PC-3 (cell line): ENCODE results near the gene NSDHL. TPM values are rescaled to one million over a fixed set of nuclear protein-coding genes. Genes with fewer than 3 reads are reported as not detected.

Experiments
- ATAC-seq: fragments of 200-7000 bp; cut with Tn5 transposase; 2 replicates; pipeline ENCODE4 v1.9.1; 2020; ENCODE audit warnings: mild to moderate bottlenecking, moderate library complexity
- BruUV-seq: library from RNA; stranded (reverse); fragments of 400-500 nt; replicated peaks from 2 replicates; lab custom pipeline; 2021; lab: Mats Ljungman, UMichigan
- CTCF ChIA-PET: fragments of 300-600 bp; sonication (Branson Sonifier 250); formaldehyde crosslinking; loops from one replicate; lab custom pipeline; 2022; ENCODE audit warnings: antibody characterized with exemption; lab: Charles Lee
- POLR2A ChIA-PET: fragments of 300-600 bp; sonication (Branson Sonifier 250); formaldehyde crosslinking; loops from one replicate; lab custom pipeline; 2022; ENCODE audit warnings: antibody characterized with exemption; ENCODE audit not compliant: unreplicated experiment; lab: Charles Lee
- DNase-seq: peaks from one replicate; pipeline ENCODE4 v3.0.0-alpha.2; 2015
- H2AFZ ChIP-seq: fragments of 300-600 bp; sonication (generic); 2 replicates; pipeline ENCODE4 v1.6.0; 2016; ENCODE audit warnings: antibody characterized with exemption, low read length
- H3F3A ChIP-seq: fragments of 300-600 bp; sonication (generic); one replicate; pipeline ENCODE4 v1.6.0; 2017; ENCODE audit warnings: antibody characterized with exemption, low read length, control low read depth, mild to moderate bottlenecking; ENCODE audit not compliant: unreplicated experiment
- H3K27ac ChIP-seq: fragments of 300-600 bp; sonication (generic); 2 replicates; pipeline ENCODE4 v1.5.1; 2016; ENCODE audit warnings: mild to moderate bottlenecking, low read length
- H3K27me3 ChIP-seq: fragments of 300-600 bp; sonication (generic); 2 replicates; pipeline ENCODE4 v1.6.1; 2016; ENCODE audit warnings: low read length, mixed read lengths
- H3K36me3 ChIP-seq: fragments of 300-600 bp; sonication (generic); 2 replicates; pipeline ENCODE4 v1.6.1; 2016; ENCODE audit warnings: low read depth, mixed run types, low read length, mixed read lengths
- H3K4me1 ChIP-seq: fragments of 300-600 bp; sonication (generic); 2 replicates; pipeline ENCODE4 v1.5.1; 2016; ENCODE audit warnings: low read length; ENCODE audit not compliant: insufficient read depth
- H3K4me2 ChIP-seq: fragments of 300-600 bp; sonication (generic); 2 replicates; pipeline ENCODE4 v1.6.0; 2016; ENCODE audit warnings: low read length
- H3K4me3 ChIP-seq: fragments of 300-600 bp; sonication (generic); 2 replicates; pipeline ENCODE4 v1.5.1; 2016; ENCODE audit warnings: mild to moderate bottlenecking, low read length, mixed read lengths
- H3K79me2 ChIP-seq: fragments of 300-600 bp; sonication (generic); 2 replicates; pipeline ENCODE4 v1.6.1; 2017; ENCODE audit warnings: low read length, mixed read lengths
- H3K9ac ChIP-seq: fragments of 300-600 bp; sonication (generic); 2 replicates; pipeline ENCODE4 v1.6.0; 2016; ENCODE audit warnings: mild to moderate bottlenecking, low read length
- H3K9me2 ChIP-seq: fragments of 300-600 bp; sonication (generic); replicated peaks from 2 replicates; pipeline ENCODE4 v1.6.1; 2016; ENCODE audit warnings: mixed run types, low read length, mixed read lengths
- H3K9me3 ChIP-seq: fragments of 300-600 bp; sonication (generic); 2 replicates; pipeline ENCODE4 v1.6.1; 2016; ENCODE audit warnings: low read length, mixed read lengths
- H4K20me1 ChIP-seq: fragments of 300-600 bp; sonication (generic); 2 replicates; pipeline ENCODE4 v1.6.1; 2016; ENCODE audit warnings: low read length, mixed read lengths
- CTCF ChIP-seq: fragments of 300-600 bp; sonication (generic); conservative IDR thresholded peaks from 2 replicates; pipeline ENCODE4 v1.5.1; 2017; ENCODE audit warnings: antibody characterized with exemption, low read depth, mild to moderate bottlenecking, low read length
- EZH2 ChIP-seq: fragments of 300-600 bp; sonication (generic); IDR thresholded peaks from one replicate; pipeline ENCODE4 v1.6.1; 2017; ENCODE audit warnings: antibody characterized with exemption, mild to moderate bottlenecking, low read length; ENCODE audit not compliant: unreplicated experiment
- EZH2phosphoT487 ChIP-seq: fragments of 300-600 bp; sonication (generic); IDR thresholded peaks from 2 replicates; pipeline ENCODE4 v1.6.1; 2018; ENCODE audit warnings: mild to moderate bottlenecking, antibody characterized with exemption, low read length, borderline replicate concordance
- intact Hi-C: fragments of 100-400 bp; cut with micrococcal nuclease; formaldehyde crosslinking; loops from 2 replicates; pipeline ENCODE4 v1.9.0; 2023
- total RNA-seq: library from RNA; depleted of rRNA; stranded (reverse); fragments of >200 nt; gene quantifications from 2 replicates; pipeline ENCODE4 v1.2.3, GENCODE V29; 2014

The NSDHL gene
- total RNA-seq, 1 experiment from 2014 or later = 33.7 TPM

DNA sequence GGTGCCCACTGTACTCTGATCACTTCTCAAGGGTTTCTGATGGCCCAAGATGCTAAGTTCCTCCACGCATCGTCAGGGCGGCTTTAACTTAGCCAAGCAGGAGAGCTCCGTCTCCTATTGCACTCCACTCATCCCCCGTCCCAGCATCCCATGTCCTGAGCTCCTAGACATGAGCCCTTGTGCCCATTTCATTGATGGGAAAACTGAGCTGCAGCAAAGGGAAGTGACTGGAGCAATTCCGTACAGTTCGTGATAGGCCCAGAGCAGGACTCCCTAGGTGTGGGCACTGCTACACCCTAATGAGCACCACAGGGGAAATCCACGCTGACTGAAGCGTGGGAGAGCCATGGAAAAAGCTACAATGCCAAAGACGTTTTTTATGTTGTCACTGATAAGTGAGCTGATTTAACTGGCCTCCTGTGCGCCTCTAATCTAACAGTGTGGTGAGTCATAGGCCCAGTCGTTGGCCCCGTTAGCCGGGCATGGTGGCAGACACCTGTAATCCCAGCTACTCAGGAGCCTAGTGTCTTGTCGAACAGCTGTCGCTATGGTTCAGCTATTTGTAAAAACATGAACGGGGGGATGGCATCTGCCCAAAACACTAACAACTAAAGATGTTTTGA, 14.9 kb downstream of the NSDHL start:
- POLR2A ChIA-PET = no interaction called here

GRCh38 chrX:152847281-152847680, 16.4 kb downstream of the NSDHL start:
- ChIA-PET CTCF (no interaction called here), POLR2A (no interaction called here)
- no peaks in the 10 kb centered on the region for H3F3A ChIP-seq
- no peaks in the 10 kb centered on the region for H4K20me1 ChIP-seq
- H3K9me2 ChIP-seq = no peaks in the 10 kb centered on the region
- no TSS peak for BruUV-seq
- TF ChIP-seq CTCF = no peak
- TF ChIP-seq EZH2 = no peak
- TF ChIP-seq EZH2phosphoT487 = no peak
- no peak for DNase-seq
- no peak overlapping the region for H3K27ac ChIP-seq
- no peaks in the 10 kb centered on the region for H3K27me3 ChIP-seq
- ATAC-seq = no peak
- no peak overlapping the region for H2AFZ ChIP-seq
- H3K79me2 ChIP-seq = peaks cover 35% of the 10 kb centered on the region
- H3K9me3 ChIP-seq = no peaks in the 10 kb centered on the region
- no peak overlapping the region for H3K4me3 ChIP-seq
- H3K4me1 ChIP-seq = 0 out of 2 replicates have a peak, but pooled peaks cover 7% of the 10 kb centered on the region
- no peak overlapping the region for H3K9ac ChIP-seq
- no peak overlapping the region for H3K4me2 ChIP-seq
- intact Hi-C loops = no loop called here
- peaks cover 8% of the 10 kb centered on the region for H3K36me3 ChIP-seq

More for the DNA sequence above, 14.9 kb downstream of the NSDHL start:
- Histone ChIP-seq H3K36me3 (peaks cover 8% of the 10 kb centered on the region), H3K9ac (no peak overlapping the region), H3K9me3 (no peaks in the 10 kb centered on the region), H3K4me3 (no peak overlapping the region), H3K27ac (no peak overlapping the region), H3F3A (no peaks in the 10 kb centered on the region), H3K4me2 (no peak overlapping the region), H3K4me1 (0 out of 2 replicates have a peak, but pooled peaks cover 7% of the 10 kb centered on the region), H3K79me2 (peaks cover 50% of the 10 kb centered on the region), H2AFZ (no peak overlapping the region), H4K20me1 (no peaks in the 10 kb centered on the region), H3K27me3 (no peaks in the 10 kb centered on the region), H3K9me2 (no peaks in the 10 kb centered on the region)
- no peak for ATAC-seq
- CTCF ChIA-PET = no interaction called here
- TF ChIP-seq EZH2 (no peak), EZH2phosphoT487 (no peak), CTCF (no peak)
- DNase-seq = no peak
- BruUV-seq = no TSS peak
- intact Hi-C loops = no loop called here

GRCh38 chrX:152850465-152850864, 19.6 kb downstream of the NSDHL start:
- intact Hi-C loops = no loop called here
- Histone ChIP-seq H3K9me2 (no peaks in the 10 kb centered on the region), H3K4me1 (no peaks in the 10 kb centered on the region), H4K20me1 (no peaks in the 10 kb centered on the region), H3F3A (no peaks in the 10 kb centered on the region), H3K27me3 (no peaks in the 10 kb centered on the region), H3K4me3 (no peak overlapping the region), H3K79me2 (0 out of 2 replicates have a peak, but pooled peaks cover 3% of the 10 kb centered on the region), H3K4me2 (no peak overlapping the region), H3K36me3 (peaks cover 10% of the 10 kb centered on the region; the same call in 1 of the 2 replicates), H3K9ac (no peak overlapping the region), H3K27ac (no peak overlapping the region), H2AFZ (no peak overlapping the region), H3K9me3 (no peaks in the 10 kb centered on the region)
- ChIA-PET POLR2A (no interaction called here), CTCF (no interaction called here)
- no TSS peak for BruUV-seq
- no peak for DNase-seq
- ATAC-seq = no peak
- TF ChIP-seq EZH2 (no peak), CTCF (no peak), EZH2phosphoT487 (no peak)
